Common myeloid progenitor, CD34-positive (primary cell): Measurements from ENCODE around the gene GABRR3.
"Not testable (repeated sequence)": the region's sequence is repeated elsewhere in the genome, so short reads cannot be mapped to it uniquely, and the experiment has no call there.

ENCODE experiments used
- CTCF ChIA-PET: fragments of 350-600 bp; sonication (Branson Sonifier 250); formaldehyde crosslinking; loops from one replicate; lab custom pipeline; 2021; ENCODE audit warnings: antibody characterized with exemption; lab: Charles Lee
- POLR2A ChIA-PET: fragments of 350-600 bp; sonication (Branson Sonifier 250); formaldehyde crosslinking; loops from one replicate; lab custom pipeline; 2021; ENCODE audit warnings: antibody characterized with exemption; lab: Charles Lee
- DNase-seq, 3 donors: peaks; one replicate each; pipeline versions ENCODE4 v3.0.0 to v3.0.0-alpha.2; 2013
- H3K27ac ChIP-seq, 2 experiments: 1 replicate in 1 of 2; 2 replicates in 1 of 2; pipeline ENCODE4 v1.7.0; 2013; ENCODE audit warnings: inconsistent platforms in 2 of 2, low read length in 2 of 2, mild to moderate bottlenecking in 2 of 2, low read depth in 1 of 2, moderate library complexity in 1 of 2; ENCODE audit not compliant: severe bottlenecking in 2 of 2, insufficient read depth in 1 of 2, poor library complexity in 1 of 2
- H3K27me3 ChIP-seq, 5 experiments: replicated peaks in 2 of 5; 1 replicate in 3 of 5; 2 replicates in 2 of 5; pipeline versions ENCODE4 v1.6.1 to v1.7.0; 2013; ENCODE audit warnings: low read length in 4 of 5, mild to moderate bottlenecking in 2 of 5, moderate library complexity in 2 of 5, inconsistent platforms in 1 of 5; ENCODE audit not compliant: insufficient read depth in 5 of 5, control insufficient read depth in 4 of 5
- H3K36me3 ChIP-seq, 4 experiments: 1 replicate in 2 of 4; 2 replicates in 2 of 4; pipeline versions ENCODE4 v1.6.1 to v1.7.0; 2013; ENCODE audit warnings: low read length in 3 of 4, control low read depth in 1 of 4, mild to moderate bottlenecking in 1 of 4; ENCODE audit not compliant: control insufficient read depth in 4 of 4, insufficient read depth in 4 of 4
- H3K4me1 ChIP-seq, 4 experiments: 1 replicate in 3 of 4; 2 replicates in 1 of 4; pipeline versions ENCODE4 v1.6.1 to v1.7.1; 2013; ENCODE audit warnings: low read length in 3 of 4, mild to moderate bottlenecking in 3 of 4, control low read depth in 1 of 4, inconsistent platforms in 1 of 4, moderate library complexity in 1 of 4; ENCODE audit not compliant: control insufficient read depth in 4 of 4, insufficient read depth in 4 of 4; ENCODE audit errors: control extremely low read depth in 1 of 4
- H3K4me3 ChIP-seq, 7 experiments: 1 replicate in 4 of 7; 2 replicates in 3 of 7; pipeline versions ENCODE4 v1.5.1 to v1.7.0; 2013; ENCODE audit warnings: mild to moderate bottlenecking in 7 of 7, low read length in 6 of 7, moderate library complexity in 6 of 7, inconsistent platforms in 2 of 7, low read depth in 2 of 7, control low read depth in 1 of 7; ENCODE audit not compliant: insufficient read depth in 4 of 7, control insufficient read depth in 1 of 7; ENCODE audit errors: extremely low read depth in 1 of 7
- H3K9me3 ChIP-seq, 5 experiments: 1 replicate in 4 of 5; 2 replicates in 1 of 5; pipeline versions ENCODE4 v1.6.1 to v1.7.1; 2013; ENCODE audit warnings: low read length in 4 of 5, mild to moderate bottlenecking in 2 of 5, inconsistent platforms in 1 of 5, low read depth in 1 of 5, moderate library complexity in 1 of 5; ENCODE audit not compliant: control insufficient read depth in 4 of 5, insufficient read depth in 2 of 5; ENCODE audit errors: control extremely low read depth in 1 of 5
- WGBS: methylation state at CpG from one replicate; pipeline ENCODE4 v1.1.5; 2013; ENCODE audit not compliant: insufficient coverage; 5-methylcytosine and 5-hydroxymethylcytosine counted together

Gene GABRR3

DNA sequence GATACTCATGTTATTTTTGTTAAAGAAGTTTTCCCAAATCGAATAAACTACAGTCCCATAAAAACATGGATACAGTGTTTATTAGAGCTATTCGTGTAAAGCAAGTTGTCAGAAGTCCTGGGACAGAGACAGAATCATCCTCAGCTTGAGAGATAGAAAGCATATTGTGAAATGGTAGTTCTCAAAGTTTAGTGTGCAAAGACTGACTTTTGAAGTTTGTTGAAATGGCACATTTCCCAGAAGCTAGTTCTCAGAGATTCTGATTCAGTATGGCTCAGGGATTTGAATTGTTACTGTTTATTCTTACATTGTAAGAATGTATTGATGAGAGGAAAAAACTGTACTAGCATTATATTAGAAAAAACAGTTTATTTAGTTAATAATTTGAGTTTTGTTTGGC is 22.1 kb downstream of the GABRR3 start:
- H3K4me1 ChIP-seq, result no peaks in the 10 kb centered on the region
- H3K4me3 ChIP-seq, result no peak overlapping the region
- H3K27ac ChIP-seq, result no peak overlapping the region
- no peaks in the 10 kb centered on the region for H3K36me3 ChIP-seq
- POLR2A ChIA-PET, result no interaction called here
- WGBS, result no CpG with 5 or more reads among the region's 2 CpGs
- no peaks in the 10 kb centered on the region for H3K27me3 ChIP-seq
- no peak for DNase-seq
- H3K9me3 ChIP-seq, result no peaks in the 10 kb centered on the region
- CTCF ChIA-PET, result interaction anchor here (3.4 kb wide), 1 partner anchor 10 kb away, joined by 22 read pairs; no protein-coding TSS in a partner anchor

DNA sequence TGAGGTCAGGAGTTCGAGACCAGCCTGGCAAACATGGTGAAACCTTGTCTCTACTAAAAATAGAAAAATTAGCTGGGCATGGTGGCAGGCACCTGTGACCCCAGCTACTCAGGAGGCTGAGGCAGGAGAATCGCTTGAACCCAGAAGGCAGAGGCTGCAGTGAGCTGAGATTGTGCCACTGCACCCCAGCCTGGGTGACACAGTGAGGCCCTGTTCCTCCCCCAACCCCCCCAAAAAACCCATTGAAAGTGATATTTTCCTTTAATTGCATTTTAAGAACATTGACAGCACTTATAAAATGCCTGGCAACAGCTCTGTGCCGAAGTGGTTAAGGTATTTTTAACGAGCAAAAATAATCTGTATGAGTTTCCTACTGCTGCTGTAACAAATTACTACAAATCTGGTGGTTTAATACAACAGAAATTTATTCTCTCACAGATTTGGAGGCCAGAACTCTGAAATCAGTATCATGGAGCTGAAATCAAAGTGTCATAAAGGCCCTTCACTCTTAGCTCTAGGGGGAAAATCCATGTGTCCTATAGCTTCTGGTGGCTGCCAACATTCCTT is 24.1 kb downstream of the GABRR3 start:
- DNase-seq, H3K4me3 ChIP-seq, H3K27me3 ChIP-seq, H3K36me3 ChIP-seq, H3K9me3 ChIP-seq, POLR2A ChIA-PET, H3K27ac ChIP-seq, H3K4me1 ChIP-seq: not testable (repeated sequence)
- WGBS, result 86% methylated on average over 1 of the region's 4 CpGs
- CTCF ChIA-PET, result interaction anchor here (0.6 to 3.4 kb wide), 6 partner anchors 10 to 575 kb away, joined by 3 to 22 read pairs (median 4); no protein-coding TSS in a partner anchor

DNA sequence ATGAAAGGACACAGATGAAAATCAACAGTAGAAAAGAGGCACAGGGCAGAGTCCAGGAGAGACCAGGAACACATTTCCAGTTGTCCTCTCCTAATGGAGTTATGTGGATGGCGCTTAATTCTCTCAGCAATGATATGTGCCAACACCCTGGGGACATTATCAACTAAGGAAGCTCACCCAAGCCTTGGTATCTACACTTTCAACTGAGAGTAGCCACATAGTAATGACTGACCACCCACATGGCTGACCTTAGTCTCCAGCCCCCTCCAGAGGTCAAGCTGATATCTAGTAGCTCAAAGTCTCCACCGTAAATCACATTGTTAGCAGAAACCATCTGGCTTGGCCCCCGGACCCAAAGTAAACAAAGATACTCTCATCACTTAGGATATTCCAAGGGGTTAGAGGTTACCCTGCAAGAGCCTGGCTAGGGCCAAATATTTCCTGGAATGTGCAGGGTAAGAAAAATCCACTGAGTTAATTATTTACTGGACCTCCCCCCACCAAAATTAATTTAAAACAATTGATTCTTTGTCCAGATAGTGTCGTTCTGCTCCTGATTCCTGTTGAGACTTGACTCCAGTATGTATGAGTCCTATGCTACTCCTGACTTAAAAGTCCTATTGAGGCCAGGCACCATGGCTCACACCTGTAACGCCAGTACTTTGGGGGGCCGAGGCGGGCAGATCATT is 24.8 kb downstream of the GABRR3 start:
- no peaks in the 10 kb centered on the region for H3K27me3 ChIP-seq
- POLR2A ChIA-PET, result no interaction called here
- H3K9me3 ChIP-seq, result no peaks in the 10 kb centered on the region
- no peak overlapping the region for H3K27ac ChIP-seq
- 98% methylated on average over 5 of the region's 7 CpGs for WGBS
- no peaks in the 10 kb centered on the region for H3K36me3 ChIP-seq
- CTCF ChIA-PET, result interaction anchor here (1.3 to 3.4 kb wide), 2 partner anchors 12 to 189 kb away, joined by 3 to 22 read pairs; no protein-coding TSS in a partner anchor
- peaks cover 0 to 3% (median 1%) of the 10 kb centered on the region in 4 experiments for H3K4me1 ChIP-seq
- no peak for DNase-seq
- H3K4me3 ChIP-seq, result no peak overlapping the region

DNA sequence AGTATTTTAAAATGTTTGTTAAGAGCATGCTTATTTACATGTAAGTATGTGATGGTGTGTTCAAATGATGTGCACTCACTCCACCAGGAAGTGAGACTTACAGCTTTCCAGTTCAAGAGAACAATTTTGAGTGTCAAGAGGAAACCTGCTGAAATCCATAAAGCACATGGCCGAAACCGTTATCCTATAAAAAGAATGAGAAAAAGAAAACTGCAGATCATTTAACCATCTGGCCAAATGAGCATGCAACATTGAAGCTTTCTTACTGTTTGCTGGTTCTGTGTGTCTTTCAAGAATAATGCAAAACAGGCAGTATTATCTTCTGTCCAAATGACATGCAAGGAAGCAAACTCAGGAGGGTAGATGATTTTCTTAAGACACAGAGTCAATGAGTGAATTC is 26.3 kb downstream of the GABRR3 start:
- DNase-seq, result no peak
- H3K36me3 ChIP-seq, result no peaks in the 10 kb centered on the region
- H3K4me3 ChIP-seq, result no peak overlapping the region
- no peak overlapping the region for H3K27ac ChIP-seq
- CTCF ChIA-PET, result interaction anchor here (2.4 to 3.7 kb wide), 3 partner anchors 13 to 31 kb away, joined by 7 to 12 read pairs (median 12); no protein-coding TSS in a partner anchor
- H3K9me3 ChIP-seq, result no peaks in the 10 kb centered on the region
- POLR2A ChIA-PET, result interaction anchor here (0.7 kb wide), 1 partner anchor 300 kb away, joined by 3 read pairs; no protein-coding TSS in a partner anchor
- H3K4me1 ChIP-seq, result peaks cover 2 to 15% (median 8%) of the 10 kb centered on the region in 4 experiments
- WGBS, result no CpG with 5 or more reads among the region's 2 CpGs
- H3K27me3 ChIP-seq, result no peaks in the 10 kb centered on the region

DNA sequence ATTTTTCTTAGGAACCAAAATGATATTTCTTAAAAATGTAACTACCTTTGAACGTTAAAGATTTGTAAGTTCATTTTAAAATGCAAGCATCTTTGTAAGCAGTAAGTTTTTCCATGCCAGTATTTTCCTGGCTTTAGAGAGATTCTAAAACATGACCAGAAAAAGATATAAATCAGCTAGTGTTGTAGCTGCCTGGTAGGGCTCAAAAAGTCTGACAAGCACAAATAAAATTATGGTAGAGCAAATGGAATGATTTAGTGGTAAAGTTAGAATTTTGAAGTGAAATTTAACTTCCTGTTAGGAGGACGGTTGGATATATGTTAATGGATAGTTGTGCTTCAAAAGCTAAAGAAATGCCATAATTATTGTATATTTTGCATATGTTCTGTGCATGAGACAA is 29.7 kb downstream of the GABRR3 start:
- peaks cover 7 to 24% (median 16%) of the 10 kb centered on the region in 4 experiments for H3K4me1 ChIP-seq
- CTCF ChIA-PET, result interaction anchor here (0.7 to 1.7 kb wide), 2 partner anchors 11 to 19 kb away, joined by 3 read pairs; no protein-coding TSS in a partner anchor
- DNase-seq, result no peak
- no peaks in the 10 kb centered on the region for H3K9me3 ChIP-seq
- H3K27me3 ChIP-seq, result no peaks in the 10 kb centered on the region
- POLR2A ChIA-PET, result no interaction called here
- H3K4me3 ChIP-seq, result no peak overlapping the region
- H3K27ac ChIP-seq, result no peak overlapping the region
- no peaks in the 10 kb centered on the region for H3K36me3 ChIP-seq
- 100% methylated on average over 1 of the region's 2 CpGs for WGBS

DNA sequence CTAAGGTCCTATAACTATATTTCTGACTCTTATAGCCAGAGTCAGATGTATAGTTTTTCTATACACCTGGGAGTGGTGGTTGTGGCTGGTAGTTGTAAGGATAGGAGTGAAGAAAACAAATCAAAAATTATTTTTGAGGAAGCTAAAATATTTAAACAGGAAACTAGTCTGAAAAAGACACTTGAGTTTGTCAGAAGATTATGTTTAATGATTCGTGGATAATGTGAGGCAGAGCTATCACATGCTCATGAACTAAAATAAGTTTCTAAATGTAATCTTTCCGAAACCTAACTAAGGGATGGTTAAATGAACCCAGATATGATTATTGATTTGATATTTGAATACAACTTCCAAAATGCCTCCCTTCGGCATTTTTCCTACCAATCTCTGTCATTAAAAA is 30.4 kb downstream of the GABRR3 start:
- WGBS, result no CpG with 5 or more reads among the region's 3 CpGs
- Histone ChIP-seq H3K9me3 (no peaks in the 10 kb centered on the region), H3K27ac (no peak overlapping the region), H3K4me3 (no peak overlapping the region), H3K36me3 (no peaks in the 10 kb centered on the region), H3K4me1 (peaks cover 7 to 24% (median 16%) of the 10 kb centered on the region in 4 experiments), H3K27me3 (no peaks in the 10 kb centered on the region)
- POLR2A ChIA-PET, result no interaction called here
- CTCF ChIA-PET, result no interaction called here
- DNase-seq, result peak in 2 of 3 donors; percentile 30 to 50
